Mesenchymal stem cell (in vitro differentiated cells and primary cell): ENCODE data around the gene STX7. TPM values are rescaled to one million over a fixed set of nuclear protein-coding genes. Genes with fewer than 3 reads are reported as not detected.

Experiments
- DNase-seq: peaks from one replicate; pipeline ENCODE4 v3.0.0-alpha.2; 2013
- H2AFZ ChIP-seq: one replicate; pipeline ENCODE4 v1.6.1; 2013; ENCODE audit warnings: low read depth, mild to moderate bottlenecking, control low read depth, inconsistent platforms, low read length, moderate library complexity
- H2AK5ac ChIP-seq: 2 replicates; pipeline ENCODE4 v1.6.1; 2013; ENCODE audit warnings: low read length, moderate library complexity, mild to moderate bottlenecking, inconsistent platforms; ENCODE audit not compliant: severe bottlenecking
- H2BK120ac ChIP-seq: one replicate; pipeline ENCODE4 v1.6.1; 2013; ENCODE audit warnings: low read depth, mild to moderate bottlenecking, inconsistent platforms, low read length, moderate library complexity
- H2BK12ac ChIP-seq, 2 experiments: one replicate each; pipeline ENCODE4 v1.6.1; 2013; ENCODE audit warnings: inconsistent platforms in 2 of 2, low read length in 2 of 2, mild to moderate bottlenecking in 2 of 2, moderate library complexity in 2 of 2, control low read depth in 1 of 2
- H2BK15ac ChIP-seq: one replicate; pipeline ENCODE4 v1.6.1; 2013; ENCODE audit warnings: mild to moderate bottlenecking, low read depth, inconsistent platforms; ENCODE audit not compliant: poor library complexity, severe bottlenecking
- H2BK5ac ChIP-seq: 2 replicates; pipeline ENCODE4 v1.6.1; 2013; ENCODE audit warnings: low read depth, mild to moderate bottlenecking, low read length, control low read depth, inconsistent platforms; ENCODE audit not compliant: poor library complexity, severe bottlenecking
- H3K14ac ChIP-seq, 2 experiments: one replicate each; pipeline ENCODE4 v1.6.1; 2013; ENCODE audit warnings: inconsistent platforms in 2 of 2, low read length in 2 of 2, control low read depth in 1 of 2, mild to moderate bottlenecking in 1 of 2, moderate library complexity in 1 of 2
- H3K18ac ChIP-seq, 2 experiments: one replicate each; pipeline ENCODE4 v1.6.1; 2013; ENCODE audit warnings: inconsistent platforms in 2 of 2, low read length in 2 of 2, control low read depth in 1 of 2, low read depth in 1 of 2, mild to moderate bottlenecking in 1 of 2
- H3K23ac ChIP-seq, 2 experiments: one replicate each; pipeline ENCODE4 v1.6.1; 2013; ENCODE audit warnings: inconsistent platforms in 2 of 2, low read length in 2 of 2, mild to moderate bottlenecking in 2 of 2, moderate library complexity in 2 of 2, control low read depth in 1 of 2
- H3K27ac ChIP-seq: 2 replicates; pipeline ENCODE4 v1.5.1; 2013; ENCODE audit warnings: mild to moderate bottlenecking, moderate library complexity, low read length, control low read depth, inconsistent platforms; ENCODE audit not compliant: poor library complexity, severe bottlenecking
- H3K27me3 ChIP-seq, 2 experiments: 2 replicates each; pipeline versions ENCODE4 v1.6.1 to v1.7.0; 2013; ENCODE audit warnings: low read length in 2 of 2, mild to moderate bottlenecking in 2 of 2, moderate library complexity in 2 of 2, control low read depth in 1 of 2, inconsistent platforms in 1 of 2; ENCODE audit not compliant: control insufficient read depth in 1 of 2, insufficient read depth in 1 of 2
- H3K36me3 ChIP-seq, 2 experiments: 2 replicates each; pipeline versions ENCODE4 v1.6.1 to v1.7.0; 2013; ENCODE audit warnings: low read length in 2 of 2, control low read depth in 1 of 2, inconsistent platforms in 1 of 2, low read depth in 1 of 2, mild to moderate bottlenecking in 1 of 2; ENCODE audit not compliant: insufficient read depth in 2 of 2, control insufficient read depth in 1 of 2
- H3K4ac ChIP-seq, 2 experiments: one replicate each; pipeline ENCODE4 v1.6.1; 2013; ENCODE audit warnings: inconsistent platforms in 2 of 2, low read length in 2 of 2, mild to moderate bottlenecking in 2 of 2, moderate library complexity in 2 of 2, control low read depth in 1 of 2, low read depth in 1 of 2
- H3K4me1 ChIP-seq: 2 replicates; pipeline ENCODE4 v1.6.1; 2013; ENCODE audit warnings: low read depth, low read length, control low read depth; ENCODE audit not compliant: control insufficient read depth, insufficient read depth
- H3K4me2 ChIP-seq: 2 replicates; pipeline ENCODE4 v1.6.1; 2013; ENCODE audit warnings: low read length, mild to moderate bottlenecking, inconsistent platforms; ENCODE audit not compliant: poor library complexity, severe bottlenecking
- H3K4me3 ChIP-seq, 2 experiments: 2 replicates each; pipeline versions ENCODE4 v1.5.1 to v1.7.0; 2013; ENCODE audit warnings: low read length in 2 of 2, mild to moderate bottlenecking in 2 of 2, control low read depth in 1 of 2, low read depth in 1 of 2; ENCODE audit not compliant: insufficient read depth in 1 of 2
- H3K79me1 ChIP-seq: replicated peaks from 2 replicates; pipeline ENCODE4 v1.6.1; 2013; ENCODE audit warnings: mild to moderate bottlenecking, control low read depth, low read length, inconsistent platforms; ENCODE audit not compliant: poor library complexity, severe bottlenecking
- H3K9ac ChIP-seq: 2 replicates; pipeline ENCODE4 v1.7.0; 2013; ENCODE audit warnings: mild to moderate bottlenecking, low read length, moderate library complexity
- H3K9me3 ChIP-seq: 2 replicates; pipeline ENCODE4 v1.7.0; 2013; ENCODE audit warnings: mild to moderate bottlenecking, low read length; ENCODE audit not compliant: control insufficient read depth
- H4K8ac ChIP-seq: one replicate; pipeline ENCODE4 v1.6.1; 2013; ENCODE audit warnings: inconsistent platforms, mild to moderate bottlenecking, low read length, moderate library complexity
- H4K91ac ChIP-seq: one replicate; pipeline ENCODE4 v1.6.1; 2013; ENCODE audit warnings: mild to moderate bottlenecking, low read length, inconsistent platforms
- WGBS: methylation state at CpG from one replicate; pipeline ENCODE4 v1.1.7; 2013; ENCODE audit warnings: mixed read lengths; 5-methylcytosine and 5-hydroxymethylcytosine counted together
- small RNA-seq: library from polyadenylated mRNA; stranded (forward); fragments of <200 nt; extraction: miRNeasy Mini kit (QIAGEN cat#:217004); gene quantifications from one replicate; pipeline ENCODE3, GENCODE V24; 2013; ENCODE audit warnings: low read depth

The STX7 gene

DNA sequence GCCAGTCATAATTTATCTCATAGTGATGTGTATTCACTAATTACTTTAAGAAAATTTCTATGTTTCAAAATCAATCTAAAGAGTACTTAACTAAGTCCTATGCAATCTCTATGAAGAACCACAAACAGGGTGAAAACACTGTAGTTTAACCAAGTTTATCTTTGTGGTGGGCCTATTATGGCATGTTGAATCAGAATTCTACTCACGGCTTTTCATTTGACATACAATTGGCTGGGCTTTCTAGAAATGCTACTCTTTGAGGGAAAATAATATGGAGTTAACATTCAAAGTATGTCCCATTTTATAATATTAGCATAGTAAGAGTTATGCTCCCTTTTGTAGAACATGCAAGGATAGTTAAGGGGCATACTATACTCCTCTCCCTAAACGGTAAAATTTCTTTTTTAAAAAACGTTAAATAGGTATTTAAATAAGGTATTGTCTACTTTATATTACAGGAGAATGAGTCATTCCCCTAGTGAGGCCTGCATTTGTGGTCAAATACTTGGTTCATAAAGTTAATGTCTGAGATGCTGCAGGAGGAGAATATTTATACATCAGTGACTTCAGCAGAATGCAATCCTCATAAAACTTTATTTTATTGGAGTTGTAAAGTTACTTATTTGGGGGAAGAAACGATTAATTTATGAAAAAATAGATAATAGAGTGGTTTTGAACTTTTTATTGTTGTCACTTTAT is 113.4 kb downstream of the STX7 start:
- no peak overlapping the region for H4K8ac ChIP-seq

More for the DNA sequence above, 113.4 kb downstream of the STX7 start:
- no peak overlapping the region for H3K4me2 ChIP-seq
- no peaks in the 10 kb centered on the region for H3K27me3 ChIP-seq
- WGBS = no CpG with 5 or more reads among the region's 4 CpGs
- H3K4me3 ChIP-seq = peak overlapping the region in 1 of 2 experiments; percentile 92
- H3K9me3 ChIP-seq = peaks cover 14% of the 10 kb centered on the region
- no peak overlapping the region for H3K18ac ChIP-seq
- H3K4ac ChIP-seq = no peak overlapping the region
- no peak overlapping the region for H2BK120ac ChIP-seq
- peak; percentile 29 for DNase-seq
- no peak overlapping the region for H2AK5ac ChIP-seq
- no peak overlapping the region for H3K14ac ChIP-seq
- H2BK12ac ChIP-seq = no peak overlapping the region
- H3K23ac ChIP-seq = no peak overlapping the region
- peak overlapping the region; percentile 76 for H3K27ac ChIP-seq
- peaks cover 10% of the 10 kb centered on the region for H3K79me1 ChIP-seq
- peak overlapping the region; percentile 90 for H3K9ac ChIP-seq
- H2BK15ac ChIP-seq = no peak overlapping the region
- no peak overlapping the region for H4K91ac ChIP-seq
- no peak overlapping the region for H2AFZ ChIP-seq
- H2BK5ac ChIP-seq = no peak overlapping the region
- no peaks in the 10 kb centered on the region for H3K36me3 ChIP-seq
- H3K4me1 ChIP-seq = peaks cover 11% of the 10 kb centered on the region

Small RNA genes lying within 50 kb of the gene (small RNA-seq; reads per million reads assigned to genes)
- not detected for gene TAAR7P
